22Rv1 (cell line): ENCODE measurements around the gene DSP.
A peak's percentile ranks its signal among the peaks of the same experiment; 100 is the strongest.

Source experiments
- H3K27ac ChIP-seq: fragments of 450-650 bp; 2 replicates; pipeline ENCODE4 v1.5.1; 2017
- CTCF ChIP-seq: fragments of 450-650 bp; IDR thresholded peaks from 2 replicates; pipeline ENCODE4 v1.5.1; 2017; ENCODE audit warnings: mild to moderate bottlenecking
- ZFX ChIP-seq: fragments of 450-650 bp; IDR thresholded peaks from 2 replicates; pipeline ENCODE4 v1.6.1; 2017; ENCODE audit warnings: antibody characterized with exemption, borderline replicate concordance

Gene DSP

DNA sequence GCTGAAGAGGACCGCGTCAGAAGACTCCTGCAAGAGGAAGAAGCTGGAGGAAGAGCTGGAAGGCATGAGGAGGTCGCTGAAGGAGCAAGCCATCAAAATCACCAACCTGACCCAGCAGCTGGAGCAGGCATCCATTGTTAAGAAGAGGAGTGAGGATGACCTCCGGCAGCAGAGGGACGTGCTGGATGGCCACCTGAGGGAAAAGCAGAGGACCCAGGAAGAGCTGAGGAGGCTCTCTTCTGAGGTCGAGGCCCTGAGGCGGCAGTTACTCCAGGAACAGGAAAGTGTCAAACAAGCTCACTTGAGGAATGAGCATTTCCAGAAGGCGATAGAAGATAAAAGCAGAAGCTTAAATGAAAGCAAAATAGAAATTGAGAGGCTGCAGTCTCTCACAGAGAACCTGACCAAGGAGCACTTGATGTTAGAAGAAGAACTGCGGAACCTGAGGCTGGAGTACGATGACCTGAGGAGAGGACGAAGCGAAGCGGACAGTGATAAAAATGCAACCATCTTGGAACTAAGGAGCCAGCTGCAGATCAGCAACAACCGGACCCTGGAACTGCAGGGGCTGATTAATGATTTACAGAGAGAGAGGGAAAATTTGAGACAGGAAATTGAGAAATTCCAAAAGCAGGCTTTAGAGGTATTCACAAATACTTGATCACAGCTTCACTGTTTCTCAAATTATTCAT is 39.6 kb downstream of the DSP start:
- H3K27ac ChIP-seq: no peak overlapping the region
- TF ChIP-seq ZFX (no peak), CTCF (no peak)

DNA sequence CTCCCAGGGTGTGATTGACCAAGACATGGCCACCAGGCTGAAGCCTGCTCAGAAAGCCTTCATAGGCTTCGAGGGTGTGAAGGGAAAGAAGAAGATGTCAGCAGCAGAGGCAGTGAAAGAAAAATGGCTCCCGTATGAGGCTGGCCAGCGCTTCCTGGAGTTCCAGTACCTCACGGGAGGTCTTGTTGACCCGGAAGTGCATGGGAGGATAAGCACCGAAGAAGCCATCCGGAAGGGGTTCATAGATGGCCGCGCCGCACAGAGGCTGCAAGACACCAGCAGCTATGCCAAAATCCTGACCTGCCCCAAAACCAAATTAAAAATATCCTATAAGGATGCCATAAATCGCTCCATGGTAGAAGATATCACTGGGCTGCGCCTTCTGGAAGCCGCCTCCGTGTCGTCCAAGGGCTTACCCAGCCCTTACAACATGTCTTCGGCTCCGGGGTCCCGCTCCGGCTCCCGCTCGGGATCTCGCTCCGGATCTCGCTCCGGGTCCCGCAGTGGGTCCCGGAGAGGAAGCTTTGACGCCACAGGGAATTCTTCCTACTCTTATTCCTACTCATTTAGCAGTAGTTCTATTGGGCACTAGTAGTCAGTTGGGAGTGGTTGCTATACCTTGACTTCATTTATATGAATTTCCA is 43.9 kb downstream of the DSP start:
- TF ChIP-seq ZFX: no peak
- TF ChIP-seq CTCF: no peak
- H3K27ac ChIP-seq: no peak overlapping the region

- H3K27ac ChIP-seq: no peak overlapping the region
Measured at GRCh38 chr6:7587631-7588100, 46.2 kb downstream of the DSP start.

DNA sequence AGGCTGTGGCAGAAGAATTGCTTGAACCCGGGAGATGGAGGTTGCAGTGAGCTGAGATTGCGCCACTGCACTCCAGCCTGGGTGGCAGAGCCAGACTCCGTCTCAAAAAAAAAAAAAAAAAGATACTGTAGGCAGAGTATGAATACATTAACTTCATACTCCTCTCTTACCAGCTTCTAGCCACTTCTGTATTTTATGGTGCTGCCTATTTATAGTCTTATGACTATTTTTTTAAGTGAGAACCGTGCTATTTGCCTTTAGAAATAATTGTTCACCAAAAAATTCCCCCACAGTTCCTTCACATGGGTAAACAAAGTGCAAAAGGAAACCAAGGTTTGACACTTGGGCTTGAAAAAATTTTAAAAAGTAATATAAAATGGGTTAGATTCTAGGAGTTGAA is 47.0 kb downstream of the DSP start:
- H3K27ac ChIP-seq: no peak overlapping the region

More at GRCh38 chr6:7587631-7588100, 46.2 kb downstream of the DSP start:
- TF ChIP-seq ZFX: no peak
- no peak for TF ChIP-seq CTCF

DNA sequence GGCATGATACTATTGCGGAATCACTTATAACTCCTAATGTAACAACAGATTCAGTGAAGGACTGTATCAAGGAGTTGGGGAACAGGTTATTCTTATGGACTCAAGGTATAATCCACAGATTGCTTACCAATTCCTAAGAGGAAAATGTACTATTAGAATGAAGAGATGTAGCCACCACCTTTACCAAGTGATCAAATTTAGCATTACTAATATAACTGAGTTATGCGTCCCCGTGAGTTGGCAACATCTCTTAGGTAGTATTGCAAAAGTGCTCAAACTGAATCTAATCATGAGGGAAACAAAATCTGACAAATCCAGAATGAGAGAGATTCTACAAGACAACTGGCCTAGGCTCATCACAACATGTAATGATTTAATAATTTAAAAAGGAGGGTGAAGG is 47.8 kb downstream of the DSP start:
- TF ChIP-seq CTCF (no peak), ZFX (no peak)
- H3K27ac ChIP-seq: peak overlapping the region; percentile 56

More for the DNA sequence above, 47.0 kb downstream of the DSP start:
- TF ChIP-seq ZFX (no peak), CTCF (no peak)

- peak within 1 kb of the TSS; percentile 56 for H3K27ac ChIP-seq
- TF ChIP-seq ZFX: no peak
- no peak for TF ChIP-seq CTCF
Measured at GRCh38 chr6:7589949-7590917, 48.8 kb downstream of the DSP start, which contains the start of gene SNRNP48. TSS of gene SNRNP48 (plus strand) at chr6:7590198. CDS start at chr6:7590258, 60 bp downstream.
